8988T (cell line): ENCODE measurements around the gene CELA1.
"Not testable (repeated sequence)": the region's sequence is repeated elsewhere in the genome, so short reads cannot be mapped to it uniquely, and the experiment has no call there.

Experiments used
- DNase-seq: peaks from one replicate; pipeline ENCODE4 v3.0.0; 2011

The CELA1 gene

DNA sequence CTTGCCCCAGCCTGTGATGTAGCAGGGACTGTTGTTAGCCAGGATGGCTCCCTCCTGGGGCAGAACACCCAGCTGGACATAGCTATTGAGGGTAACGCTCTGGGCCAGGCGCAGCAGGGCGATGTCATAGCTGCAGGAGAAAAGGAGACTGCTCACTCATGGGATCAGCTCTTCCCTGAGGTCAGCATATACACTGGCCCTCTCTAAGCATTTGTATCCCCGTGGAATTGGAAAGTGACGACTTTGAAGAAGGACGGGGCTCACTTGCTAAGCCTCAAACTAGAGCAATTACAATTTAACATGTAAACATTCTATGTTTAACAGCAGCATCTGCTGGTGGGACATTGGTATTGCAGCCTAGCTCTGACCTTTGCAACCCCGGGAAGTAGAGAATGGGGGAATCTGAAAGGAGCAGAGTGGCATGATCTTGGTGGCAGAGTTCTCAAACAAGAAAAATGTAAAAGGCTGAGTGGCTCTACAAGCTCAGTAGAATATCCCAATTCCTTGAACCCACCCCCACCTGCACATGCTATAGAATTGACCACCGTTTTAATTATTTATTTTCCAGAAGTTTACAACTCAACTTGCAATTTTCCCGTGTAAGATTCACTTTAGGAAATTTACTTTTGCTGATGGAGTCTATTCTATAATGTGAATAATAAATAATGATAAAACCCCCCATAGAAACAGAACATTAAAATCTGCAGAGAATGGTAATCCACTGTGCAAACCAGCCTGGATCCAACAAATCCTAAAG lies 5.0 kb downstream of the CELA1 start:
- DNase-seq = peak; percentile 44

DNA sequence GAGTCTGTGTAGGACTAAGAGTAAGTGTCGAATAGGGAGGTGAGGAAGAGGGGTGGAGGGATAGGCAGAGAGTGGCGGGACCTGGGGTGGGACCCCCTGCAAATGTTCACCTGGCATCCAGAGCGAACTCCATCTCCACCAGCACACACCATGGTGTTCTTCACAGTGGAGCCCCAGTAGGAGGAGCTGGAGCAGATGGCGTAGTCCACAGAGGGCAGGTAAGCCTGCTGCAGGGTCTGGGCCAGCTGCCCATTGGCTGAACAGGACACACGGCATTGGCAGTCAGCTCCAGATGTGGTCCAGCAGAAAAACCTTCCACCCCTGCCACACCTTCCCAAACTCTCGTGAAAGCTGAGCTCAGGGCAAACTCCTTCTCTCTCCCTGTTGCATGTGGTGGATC lies 6.7 kb downstream of the CELA1 start:
- DNase-seq = no peak

- DNase-seq = not testable (repeated sequence)
These were observed 9.1 kb downstream of the CELA1 start for GRCh38 chr12:51337336-51337735.

GRCh38 chr12:51335931-51336330 lies 10.5 kb downstream of the CELA1 start:
- no peak for DNase-seq

DNA sequence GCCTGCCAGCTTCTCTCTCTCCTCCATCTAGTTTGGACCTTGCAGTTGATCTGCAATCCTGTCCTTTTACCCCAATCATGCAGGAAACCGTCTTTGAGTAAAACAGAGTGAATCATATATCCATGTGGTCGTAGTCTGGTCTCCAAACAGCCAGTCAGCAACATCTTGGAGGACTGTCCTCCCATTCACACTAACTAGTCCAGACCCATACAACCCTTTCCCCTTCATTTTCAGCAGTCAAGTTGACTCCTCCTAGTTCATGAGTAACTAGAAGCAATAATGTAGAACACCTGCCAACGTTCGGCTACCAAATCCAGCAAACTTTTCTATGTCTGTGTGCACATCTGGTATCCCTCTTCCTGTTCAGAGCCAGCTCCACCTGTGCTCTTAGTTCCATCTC lies 11.7 kb downstream of the CELA1 start:
- DNase-seq = no peak

DNA sequence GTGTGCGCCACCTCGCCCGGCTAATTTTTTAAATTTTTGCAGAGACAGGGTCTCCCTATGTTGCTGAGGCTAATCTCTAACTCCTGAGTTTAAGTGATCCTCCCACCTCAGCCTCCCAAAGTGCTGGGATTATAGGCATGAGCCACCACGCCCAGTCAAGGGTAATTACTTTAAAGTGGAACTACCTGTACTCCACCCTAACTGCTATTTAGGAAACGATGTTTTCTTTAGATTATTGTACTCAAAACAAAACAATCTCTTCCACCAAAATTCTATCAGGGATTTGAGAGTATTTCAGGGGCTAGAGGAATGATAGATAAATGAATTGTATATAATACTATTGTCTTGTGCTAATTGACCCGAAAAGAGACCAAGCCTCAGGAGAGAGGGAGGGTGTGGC lies 12.9 kb downstream of the CELA1 start:
- no peak for DNase-seq

GRCh38 chr12:51330186-51330585 lies 16.3 kb downstream of the CELA1 start:
- DNase-seq = no peak

- DNase-seq = no peak
These were observed 16.7 kb downstream of the CELA1 start for GRCh38 chr12:51329742-51330141.

- no peak for DNase-seq
These were observed 17.9 kb downstream of the CELA1 start for GRCh38 chr12:51328587-51328986.

GRCh38 chr12:51326698-51327439 lies 19.6 kb downstream of the CELA1 start:
- DNase-seq = no peak

- no peak for DNase-seq
These were observed 21.5 kb downstream of the CELA1 start for GRCh38 chr12:51324953-51325352.

- DNase-seq = no peak
These were observed 22.2 kb downstream of the CELA1 start, which contains the start of gene BIN2 for GRCh38 chr12:51323966-51324895. Gene BIN2 (minus strand): TSS chr12:51324174. CDS start chr12:51324102, 72 bp downstream.

DNA sequence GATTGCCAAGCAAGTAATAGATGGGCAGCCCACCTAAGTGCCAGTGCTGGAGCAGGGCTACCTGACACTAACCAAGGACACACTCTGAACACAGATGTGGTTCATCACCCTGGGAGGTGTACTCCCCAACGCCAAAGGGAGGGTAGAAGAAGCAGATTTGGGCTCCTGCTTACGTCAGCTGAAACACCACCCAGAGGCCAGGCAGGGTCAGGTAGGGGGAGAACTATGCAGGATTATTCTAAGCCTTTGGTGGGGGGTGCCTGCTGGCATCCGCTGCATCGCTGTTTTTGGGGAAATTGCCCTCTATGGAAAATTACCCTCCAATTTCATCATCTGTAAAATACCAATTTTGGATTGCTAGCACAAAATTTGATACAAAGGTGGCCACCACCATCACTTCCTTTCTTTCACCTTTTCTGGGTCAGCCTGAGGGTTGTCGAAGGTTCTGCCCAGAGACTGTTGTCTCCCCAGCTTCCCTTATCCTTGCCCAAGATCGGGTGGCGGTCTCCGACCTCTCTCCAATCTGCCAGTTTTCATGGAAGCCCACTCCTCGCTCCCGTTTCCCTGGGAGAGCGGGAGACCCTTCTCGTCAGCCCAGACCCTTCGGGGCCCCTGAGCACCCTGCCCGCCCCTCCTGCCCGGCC lies 23.0 kb downstream of the CELA1 start:
- DNase-seq = no peak

DNA sequence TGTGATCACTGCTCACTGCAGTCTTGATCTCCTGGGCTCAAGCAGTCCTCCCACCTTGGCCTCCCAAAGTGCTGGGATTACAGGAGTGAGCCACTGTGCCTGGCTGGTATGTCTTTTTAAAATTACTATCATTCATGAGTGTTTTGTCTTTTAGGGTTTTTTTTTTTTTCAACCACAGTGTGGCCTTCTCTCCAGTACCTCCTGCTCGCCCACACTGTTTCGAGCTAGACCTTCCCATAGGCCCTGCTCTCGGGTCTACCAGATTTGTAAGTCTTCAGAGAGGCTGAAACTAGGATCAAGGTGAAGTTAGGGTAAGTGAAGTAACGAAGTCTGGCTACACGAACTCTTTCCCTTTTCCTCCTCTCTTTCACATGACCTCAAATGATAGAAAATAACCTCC lies 24.0 kb downstream of the CELA1 start:
- DNase-seq = no peak

- DNase-seq = no peak
These were observed 24.6 kb downstream of the CELA1 start for GRCh38 chr12:51321882-51322281.

DNA sequence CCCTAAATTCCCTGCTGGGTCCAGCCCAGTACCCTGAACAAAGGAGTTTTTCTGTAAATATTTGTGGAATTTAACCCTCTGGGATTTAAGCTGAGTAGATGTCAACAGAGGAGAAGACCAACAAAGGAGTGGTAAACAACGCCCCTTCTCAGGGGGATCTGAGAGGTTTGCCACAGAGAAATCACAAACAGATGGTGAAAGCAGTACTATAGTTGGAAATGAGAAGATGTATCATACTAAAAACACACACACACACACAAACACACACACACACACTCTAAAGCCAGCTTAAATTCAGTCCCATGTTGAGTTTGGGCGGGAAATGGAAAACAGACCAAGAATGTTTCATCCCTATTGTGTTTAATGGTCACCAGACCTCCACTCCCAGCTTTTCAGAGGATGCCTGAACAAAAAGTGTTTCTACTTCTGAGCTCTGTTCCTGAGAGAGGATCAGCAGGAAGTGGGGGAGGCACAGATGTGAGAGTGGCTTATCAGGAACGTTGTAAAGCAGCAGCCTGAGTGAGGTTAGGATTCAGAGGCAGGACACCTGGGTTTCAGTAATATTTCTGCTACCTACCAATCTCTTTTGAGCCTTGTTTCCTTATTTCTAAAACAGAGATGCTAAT lies 25.7 kb downstream of the CELA1 start:
- DNase-seq = no peak

- DNase-seq = no peak
These were observed 26.2 kb downstream of the CELA1 start for GRCh38 chr12:51320311-51320694.

DNA sequence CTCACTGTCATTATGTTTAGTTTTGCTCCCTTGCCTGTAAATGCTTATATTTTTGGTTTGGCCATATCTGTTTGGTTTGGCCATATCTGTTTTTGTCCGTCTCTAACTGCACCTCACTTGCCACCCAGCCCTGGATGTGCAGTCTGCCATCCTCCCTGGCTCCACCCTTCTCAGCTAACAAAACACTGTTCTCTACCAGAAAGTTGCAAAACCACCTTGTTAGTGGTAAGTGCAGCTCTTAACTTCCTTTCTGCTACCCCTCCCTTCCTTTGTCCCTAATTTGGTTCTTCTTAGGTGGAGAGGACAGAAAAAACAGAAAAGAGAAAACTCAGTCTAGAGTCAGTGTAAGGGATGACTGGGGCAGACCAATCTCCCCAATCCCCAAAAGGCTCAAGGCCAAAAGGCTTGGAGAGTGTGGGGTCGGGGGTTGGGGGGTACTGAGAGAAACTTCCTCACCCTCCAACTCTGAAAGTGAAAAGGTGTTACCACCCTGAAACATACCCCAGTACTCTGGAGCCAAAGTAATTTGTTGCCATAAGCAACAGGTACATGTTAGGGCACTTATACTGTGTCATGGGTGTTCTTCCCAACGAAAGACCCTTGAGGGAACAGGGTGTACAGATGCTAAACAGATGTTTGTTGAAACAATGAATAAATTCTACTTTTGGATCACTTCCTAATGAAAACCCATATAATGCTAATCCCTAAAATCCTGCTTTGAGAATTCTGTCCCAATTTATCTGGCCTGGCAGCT lies 27.5 kb downstream of the CELA1 start:
- no peak for DNase-seq

DNA sequence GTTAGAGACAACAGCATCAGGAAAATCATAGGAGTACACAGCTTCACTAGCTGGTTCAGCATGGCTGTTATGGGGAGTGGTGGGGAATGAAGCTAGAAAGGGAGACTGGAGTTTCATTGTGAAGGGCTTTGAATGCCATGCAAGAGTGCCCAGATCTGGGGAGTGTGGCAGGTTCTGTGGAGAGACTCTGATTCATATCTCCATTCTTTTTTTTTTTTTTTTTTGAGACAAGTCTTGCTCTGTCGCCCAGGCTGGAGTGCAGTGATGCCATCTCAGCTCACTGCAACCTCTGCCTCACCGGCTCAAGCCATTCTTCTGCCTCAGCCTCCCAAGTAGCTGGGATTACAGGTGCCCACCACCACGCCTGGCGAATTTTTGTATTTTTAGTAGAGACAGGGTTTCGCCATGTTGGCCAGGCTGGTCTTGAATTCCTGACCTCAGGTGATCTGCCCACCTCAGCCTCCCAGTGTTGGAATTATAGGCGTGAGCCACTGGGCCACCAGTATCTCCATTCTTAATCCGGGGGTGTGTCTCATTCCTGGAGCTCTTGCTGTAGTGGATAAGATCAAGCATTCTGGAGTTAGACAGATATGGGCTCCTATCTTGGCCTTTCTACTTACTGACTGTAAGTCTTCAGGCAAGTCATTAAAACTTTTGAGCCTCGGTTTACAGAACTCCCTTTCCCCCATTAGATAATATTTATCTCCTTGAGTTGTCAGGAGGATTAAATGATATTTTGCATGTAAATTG lies 28.2 kb downstream of the CELA1 start:
- not testable (repeated sequence) for DNase-seq

DNA sequence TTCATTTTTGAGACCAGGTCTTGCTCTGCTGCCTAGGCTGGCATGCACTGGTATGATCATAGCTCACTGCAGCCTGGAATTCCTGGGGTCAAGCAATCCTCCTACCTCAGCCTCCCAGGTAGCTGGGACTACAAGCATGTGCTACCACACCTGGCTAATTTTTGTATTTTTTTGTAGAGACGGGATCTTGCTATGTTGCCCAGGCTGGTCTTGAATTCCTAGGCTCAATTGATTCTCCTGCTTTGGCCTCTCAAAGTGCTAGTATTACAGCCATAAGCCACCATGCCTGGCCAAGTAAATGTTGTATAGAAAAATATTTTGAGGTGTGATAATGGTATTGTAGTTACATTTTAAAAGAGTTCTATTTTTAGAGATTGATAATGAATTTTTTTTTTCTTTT lies 35.1 kb downstream of the CELA1 start:
- no peak for DNase-seq
